Epithelial cell of esophagus (primary cell): Measurements from ENCODE around the gene RASSF3.

ENCODE experiments used
- DNase-seq: peaks from one replicate; pipeline ENCODE4 v3.0.0; 2010; ENCODE audit warnings: low read depth
- H3K4me3 ChIP-seq: 2 replicates; pipeline ENCODE4 v1.5.1; 2011; ENCODE audit warnings: mild to moderate bottlenecking, low read length, control low read depth
- CTCF ChIP-seq: IDR thresholded peaks from 2 replicates; pipeline ENCODE4 v1.5.1; 2011; ENCODE audit warnings: low read depth, mild to moderate bottlenecking, low read length, control low read depth, inconsistent platforms; ENCODE audit not compliant: insufficient read depth; ENCODE audit errors: missing control alignments

The RASSF3 gene, protein sequence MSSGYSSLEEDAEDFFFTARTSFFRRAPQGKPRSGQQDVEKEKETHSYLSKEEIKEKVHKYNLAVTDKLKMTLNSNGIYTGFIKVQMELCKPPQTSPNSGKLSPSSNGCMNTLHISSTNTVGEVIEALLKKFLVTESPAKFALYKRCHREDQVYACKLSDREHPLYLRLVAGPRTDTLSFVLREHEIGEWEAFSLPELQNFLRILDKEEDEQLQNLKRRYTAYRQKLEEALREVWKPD

GRCh38 chr12:64610079-64610659, at the start of gene RASSF3:
Gene RASSF3 (plus strand): TSS chr12:64610495. CDS start chr12:64610633, 138 bp downstream.
- peak; percentile 65 for DNase-seq
- TF ChIP-seq CTCF: no peak

GRCh38 chr12:64561302-64562136, 48.8 kb upstream of the RASSF3 start:
- no peak for TF ChIP-seq CTCF
- DNase-seq: no peak
- no peak overlapping the region for H3K4me3 ChIP-seq

More at GRCh38 chr12:64610079-64610659, at the start of gene RASSF3:
- peak within 1 kb of the TSS; percentile 65 for H3K4me3 ChIP-seq

DNA sequence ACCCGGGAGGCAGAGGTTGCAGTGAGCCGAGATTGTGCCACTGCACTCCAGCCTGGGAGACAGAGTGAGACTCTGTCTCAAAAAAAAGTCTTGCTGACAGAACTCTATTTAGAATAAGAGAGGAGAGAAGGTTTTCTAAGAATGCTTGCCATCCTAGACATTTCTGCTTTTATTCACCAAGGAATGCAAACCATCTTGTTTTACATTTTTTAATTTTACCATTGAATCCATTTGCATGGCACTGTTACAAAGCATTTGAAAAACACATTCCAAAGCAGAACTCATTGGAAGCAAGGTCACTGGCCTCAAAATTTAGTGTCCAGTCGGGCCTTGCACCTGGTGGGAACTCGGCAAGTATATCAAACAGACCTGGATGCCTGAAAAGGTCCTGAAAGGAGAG, 44.2 kb upstream of the RASSF3 start:
- DNase-seq: no peak
- no peak for TF ChIP-seq CTCF

GRCh38 chr12:64566831-64567517, 43.3 kb upstream of the RASSF3 start:
- no peak for DNase-seq
- no peak overlapping the region for H3K4me3 ChIP-seq
- no peak for TF ChIP-seq CTCF

More for the DNA sequence above, 44.2 kb upstream of the RASSF3 start:
- no peak overlapping the region for H3K4me3 ChIP-seq

DNA sequence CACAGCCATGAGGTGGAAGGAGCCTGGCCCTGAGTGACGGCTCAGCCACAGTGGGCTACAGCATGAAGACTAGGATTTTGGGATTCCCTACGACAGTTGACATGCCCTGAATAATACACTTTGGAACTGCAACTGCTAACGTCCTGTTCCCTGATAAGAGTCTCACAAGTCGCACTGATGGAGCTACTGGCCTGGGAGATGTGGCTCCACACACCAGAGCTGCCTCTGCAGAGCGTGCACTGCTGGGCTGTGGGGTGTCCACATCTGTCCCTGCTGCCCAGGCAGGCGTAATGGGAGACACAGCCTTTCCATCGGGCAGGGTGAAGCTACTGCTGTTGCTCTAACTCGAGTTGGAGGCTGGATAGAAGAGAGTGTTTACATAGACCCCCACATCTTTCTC, 42.7 kb upstream of the RASSF3 start:
- no peak overlapping the region for H3K4me3 ChIP-seq
- no peak for DNase-seq
- TF ChIP-seq CTCF: no peak

GRCh38 chr12:64568298-64568697, 42.0 kb upstream of the RASSF3 start:
- H3K4me3 ChIP-seq: no peak overlapping the region
- TF ChIP-seq CTCF: no peak

More at GRCh38 chr12:64568298-64568697, 42.0 kb upstream of the RASSF3 start:
- no peak for DNase-seq
